ENCODE measurements around the gene FGF8. TPM values are rescaled to one million over a fixed set of nuclear protein-coding genes. Genes with fewer than 3 reads are reported as not detected.

Gene FGF8
- total and polyA plus RNA-seq, 2 of the 13 experiments (the other 11 are each of a cell fraction or from before 2014, with no cell fraction given) = not detected

DNA sequence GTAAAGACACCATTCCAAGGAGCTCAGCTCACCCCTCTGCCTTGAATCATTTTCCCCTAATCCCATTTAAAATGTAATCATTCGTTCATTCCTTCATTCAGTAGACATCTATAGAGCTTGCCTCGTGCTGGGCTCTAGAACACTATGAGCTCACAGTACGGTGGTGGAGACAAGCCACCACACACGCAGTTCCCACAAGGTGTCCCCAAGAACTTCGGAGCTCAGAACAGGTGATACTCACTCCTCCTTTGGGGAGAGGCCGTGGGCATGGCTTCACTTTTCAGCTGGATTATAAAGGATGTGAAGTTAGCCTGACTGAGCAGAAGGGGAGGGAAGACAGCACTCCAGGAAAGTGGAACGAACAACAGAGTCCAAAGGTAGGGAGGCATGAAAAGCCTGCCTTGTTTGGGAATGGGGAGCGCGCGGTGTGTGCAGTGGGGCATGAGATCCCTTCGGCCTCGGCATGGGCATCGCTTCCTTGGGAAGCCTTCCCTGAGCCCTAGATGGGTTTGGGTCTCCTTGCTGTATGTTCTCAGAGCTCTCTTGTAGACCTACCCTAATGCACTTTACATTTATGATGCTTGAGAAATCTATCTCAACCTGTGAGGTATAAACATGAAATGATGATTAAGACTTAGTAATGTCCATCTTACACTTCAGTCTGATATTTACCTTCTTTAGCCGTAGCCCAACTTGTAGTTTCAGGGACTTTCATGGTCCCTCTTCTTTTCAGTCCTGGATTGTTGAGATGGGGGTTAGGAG is 43.1 kb upstream of the FGF8 start (continued):
- TF ChIP-seq, protein P1, sequence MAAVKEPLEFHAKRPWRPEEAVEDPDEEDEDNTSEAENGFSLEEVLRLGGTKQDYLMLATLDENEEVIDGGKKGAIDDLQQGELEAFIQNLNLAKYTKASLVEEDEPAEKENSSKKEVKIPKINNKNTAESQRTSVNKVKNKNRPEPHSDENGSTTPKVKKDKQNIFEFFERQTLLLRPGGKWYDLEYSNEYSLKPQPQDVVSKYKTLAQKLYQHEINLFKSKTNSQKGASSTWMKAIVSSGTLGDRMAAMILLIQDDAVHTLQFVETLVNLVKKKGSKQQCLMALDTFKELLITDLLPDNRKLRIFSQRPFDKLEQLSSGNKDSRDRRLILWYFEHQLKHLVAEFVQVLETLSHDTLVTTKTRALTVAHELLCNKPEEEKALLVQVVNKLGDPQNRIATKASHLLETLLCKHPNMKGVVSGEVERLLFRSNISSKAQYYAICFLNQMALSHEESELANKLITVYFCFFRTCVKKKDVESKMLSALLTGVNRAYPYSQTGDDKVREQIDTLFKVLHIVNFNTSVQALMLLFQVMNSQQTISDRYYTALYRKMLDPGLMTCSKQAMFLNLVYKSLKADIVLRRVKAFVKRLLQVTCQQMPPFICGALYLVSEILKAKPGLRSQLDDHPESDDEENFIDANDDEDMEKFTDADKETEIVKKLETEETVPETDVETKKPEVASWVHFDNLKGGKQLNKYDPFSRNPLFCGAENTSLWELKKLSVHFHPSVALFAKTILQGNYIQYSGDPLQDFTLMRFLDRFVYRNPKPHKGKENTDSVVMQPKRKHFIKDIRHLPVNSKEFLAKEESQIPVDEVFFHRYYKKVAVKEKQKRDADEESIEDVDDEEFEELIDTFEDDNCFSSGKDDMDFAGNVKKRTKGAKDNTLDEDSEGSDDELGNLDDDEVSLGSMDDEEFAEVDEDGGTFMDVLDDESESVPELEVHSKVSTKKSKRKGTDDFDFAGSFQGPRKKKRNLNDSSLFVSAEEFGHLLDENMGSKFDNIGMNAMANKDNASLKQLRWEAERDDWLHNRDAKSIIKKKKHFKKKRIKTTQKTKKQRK (IDR thresholded peaks at IDR 0.05; ENCODE audit: low read length) = no peak
- peak; percentile 53; the same call in 1 of the 2 replicates for TF ChIP-seq NFATC3 (CRISPR knock-in tag; IDR thresholded peaks at IDR 0.05)
- no peak for TF ChIP-seq SP5 (CRISPR knock-in tag; IDR thresholded peaks at IDR 0.05; ENCODE audit: borderline replicate concordance, low read depth)
- peak in 1 of 2 experiments; percentile 18; a peak in 1 of 4 replicates for TF ChIP-seq EP300 (IDR thresholded peaks at IDR 0.05; ENCODE audit: low read depth in 2 of 2, low read length in 2 of 2)
- TF ChIP-seq EP300 (CRISPR knock-in tag; IDR thresholded peaks at IDR 0.05; ENCODE audit: borderline replicate concordance) = no peak
- no peak for TF ChIP-seq NFRKB (IDR thresholded peaks at IDR 0.05)
- TF ChIP-seq, protein P2, sequence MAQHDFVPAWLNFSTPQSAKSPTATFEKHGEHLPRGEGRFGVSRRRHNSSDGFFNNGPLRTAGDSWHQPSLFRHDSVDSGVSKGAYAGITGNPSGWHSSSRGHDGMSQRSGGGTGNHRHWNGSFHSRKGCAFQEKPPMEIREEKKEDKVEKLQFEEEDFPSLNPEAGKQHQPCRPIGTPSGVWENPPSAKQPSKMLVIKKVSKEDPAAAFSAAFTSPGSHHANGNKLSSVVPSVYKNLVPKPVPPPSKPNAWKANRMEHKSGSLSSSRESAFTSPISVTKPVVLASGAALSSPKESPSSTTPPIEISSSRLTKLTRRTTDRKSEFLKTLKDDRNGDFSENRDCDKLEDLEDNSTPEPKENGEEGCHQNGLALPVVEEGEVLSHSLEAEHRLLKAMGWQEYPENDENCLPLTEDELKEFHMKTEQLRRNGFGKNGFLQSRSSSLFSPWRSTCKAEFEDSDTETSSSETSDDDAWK (CRISPR knock-in tag; IDR thresholded peaks at IDR 0.05) = no peak
- TF ChIP-seq FOXP1 (IDR thresholded peaks at IDR 0.05) = no peak
- TF ChIP-seq FOXP1 (CRISPR knock-in tag; IDR thresholded peaks at IDR 0.05) = no peak
- TF ChIP-seq, protein P3, sequence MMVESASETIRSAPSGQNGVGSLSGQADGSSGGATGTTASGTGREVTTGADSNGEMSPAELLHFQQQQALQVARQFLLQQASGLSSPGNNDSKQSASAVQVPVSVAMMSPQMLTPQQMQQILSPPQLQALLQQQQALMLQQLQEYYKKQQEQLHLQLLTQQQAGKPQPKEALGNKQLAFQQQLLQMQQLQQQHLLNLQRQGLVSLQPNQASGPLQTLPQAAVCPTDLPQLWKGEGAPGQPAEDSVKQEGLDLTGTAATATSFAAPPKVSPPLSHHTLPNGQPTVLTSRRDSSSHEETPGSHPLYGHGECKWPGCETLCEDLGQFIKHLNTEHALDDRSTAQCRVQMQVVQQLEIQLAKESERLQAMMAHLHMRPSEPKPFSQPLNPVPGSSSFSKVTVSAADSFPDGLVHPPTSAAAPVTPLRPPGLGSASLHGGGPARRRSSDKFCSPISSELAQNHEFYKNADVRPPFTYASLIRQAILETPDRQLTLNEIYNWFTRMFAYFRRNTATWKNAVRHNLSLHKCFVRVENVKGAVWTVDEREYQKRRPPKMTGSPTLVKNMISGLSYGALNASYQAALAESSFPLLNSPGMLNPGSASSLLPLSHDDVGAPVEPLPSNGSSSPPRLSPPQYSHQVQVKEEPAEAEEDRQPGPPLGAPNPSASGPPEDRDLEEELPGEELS (CRISPR knock-in tag; IDR thresholded peaks at IDR 0.05) = no peak
- no peak for TF ChIP-seq FOXK2 (IDR thresholded peaks at IDR 0.05)
- TF ChIP-seq, protein P4, sequence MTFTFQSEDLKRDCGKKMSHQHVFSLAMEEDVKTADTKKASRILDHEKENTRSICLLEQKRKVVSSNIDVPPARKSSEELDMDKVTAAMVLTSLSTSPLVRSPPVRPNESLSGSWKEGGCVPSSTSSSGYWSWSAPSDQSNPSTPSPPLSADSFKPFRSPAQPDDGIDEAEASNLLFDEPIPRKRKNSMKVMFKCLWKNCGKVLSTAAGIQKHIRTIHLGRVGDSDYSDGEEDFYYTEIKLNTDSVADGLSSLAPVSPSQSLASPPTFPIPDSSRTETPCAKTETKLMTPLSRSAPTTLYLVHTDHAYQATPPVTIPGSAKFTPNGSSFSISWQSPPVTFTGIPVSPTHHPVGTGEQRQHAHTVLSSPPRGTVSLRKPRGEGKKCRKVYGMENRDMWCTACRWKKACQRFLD (CRISPR knock-in tag; IDR thresholded peaks at IDR 0.05; ENCODE audit: borderline replicate concordance) = no peak
- TF ChIP-seq, protein P5, sequence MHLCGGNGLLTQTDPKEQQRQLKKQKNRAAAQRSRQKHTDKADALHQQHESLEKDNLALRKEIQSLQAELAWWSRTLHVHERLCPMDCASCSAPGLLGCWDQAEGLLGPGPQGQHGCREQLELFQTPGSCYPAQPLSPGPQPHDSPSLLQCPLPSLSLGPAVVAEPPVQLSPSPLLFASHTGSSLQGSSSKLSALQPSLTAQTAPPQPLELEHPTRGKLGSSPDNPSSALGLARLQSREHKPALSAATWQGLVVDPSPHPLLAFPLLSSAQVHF (CRISPR knock-in tag; IDR thresholded peaks at IDR 0.05) = no peak
- TF ChIP-seq, protein P6, sequence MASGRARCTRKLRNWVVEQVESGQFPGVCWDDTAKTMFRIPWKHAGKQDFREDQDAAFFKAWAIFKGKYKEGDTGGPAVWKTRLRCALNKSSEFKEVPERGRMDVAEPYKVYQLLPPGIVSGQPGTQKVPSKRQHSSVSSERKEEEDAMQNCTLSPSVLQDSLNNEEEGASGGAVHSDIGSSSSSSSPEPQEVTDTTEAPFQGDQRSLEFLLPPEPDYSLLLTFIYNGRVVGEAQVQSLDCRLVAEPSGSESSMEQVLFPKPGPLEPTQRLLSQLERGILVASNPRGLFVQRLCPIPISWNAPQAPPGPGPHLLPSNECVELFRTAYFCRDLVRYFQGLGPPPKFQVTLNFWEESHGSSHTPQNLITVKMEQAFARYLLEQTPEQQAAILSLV (CRISPR knock-in tag; IDR thresholded peaks at IDR 0.05; ENCODE audit: borderline replicate concordance) = no peak
- no peak for TF ChIP-seq ZNF296 (CRISPR knock-in tag; conservative IDR thresholded peaks at IDR 0.05)
- peak; percentile 22; the same call in 1 of the 2 replicates for TF ChIP-seq NFKBIZ (CRISPR knock-in tag; IDR thresholded peaks at IDR 0.05)
- no peak for TF ChIP-seq ZNF549 (CRISPR knock-in tag; IDR thresholded peaks at IDR 0.05)
- no peak for TF ChIP-seq CEBPG (CRISPR knock-in tag; IDR thresholded peaks at IDR 0.05)
- TF ChIP-seq TOPORS (CRISPR knock-in tag; IDR thresholded peaks at IDR 0.05) = no peak
- TF ChIP-seq SNAI1 (CRISPR knock-in tag; IDR thresholded peaks at IDR 0.05; ENCODE audit: borderline replicate concordance) = no peak
- no peak for TF ChIP-seq RAD51 (IDR thresholded peaks at IDR 0.05; ENCODE audit: borderline replicate concordance)
